C4-2B (cell line): ENCODE measurements around the gene ELOVL7.
"Not testable (repeated sequence)": the region's sequence is repeated elsewhere in the genome, so short reads cannot be mapped to it uniquely, and the experiment has no call there.

Source experiments
- H3K27ac ChIP-seq: fragments of 450-650 bp; 2 replicates; pipeline ENCODE4 v1.5.1; 2017
- CTCF ChIP-seq: fragments of 450-650 bp; conservative IDR thresholded peaks from 2 replicates; pipeline ENCODE4 v1.5.1; 2017; ENCODE audit warnings: mild to moderate bottlenecking
- ZFX ChIP-seq: fragments of 450-650 bp; IDR thresholded peaks from 2 replicates; pipeline ENCODE4 v1.6.1; 2017

ELOVL7 gene

GRCh38 chr5:60754495-60754894 lies 89.6 kb downstream of the ELOVL7 start:
- no peak overlapping the region for H3K27ac ChIP-seq
- no peak for TF ChIP-seq CTCF
- no peak for TF ChIP-seq ZFX

GRCh38 chr5:60744682-60745081 lies 99.4 kb downstream of the ELOVL7 start:
- no peak overlapping the region for H3K27ac ChIP-seq
- no peak for TF ChIP-seq CTCF
- no peak for TF ChIP-seq ZFX

- no peak for TF ChIP-seq ZFX
- TF ChIP-seq CTCF = no peak
Observed at GRCh38 chr5:60743511-60744314, 100.4 kb downstream of the ELOVL7 start.

GRCh38 chr5:60740322-60740721 lies 103.7 kb downstream of the ELOVL7 start:
- TF ChIP-seq CTCF (no peak), ZFX (no peak)
- no peak overlapping the region for H3K27ac ChIP-seq

More at GRCh38 chr5:60743511-60744314, 100.4 kb downstream of the ELOVL7 start:
- no peak overlapping the region for H3K27ac ChIP-seq

GRCh38 chr5:60738933-60739332 lies 105.1 kb downstream of the ELOVL7 start:
- no peak for TF ChIP-seq ZFX
- TF ChIP-seq CTCF = no peak
- H3K27ac ChIP-seq = no peak overlapping the region

GRCh38 chr5:60738461-60738860 lies 105.6 kb downstream of the ELOVL7 start:
- TF ChIP-seq ZFX = no peak
- no peak for TF ChIP-seq CTCF
- H3K27ac ChIP-seq = no peak overlapping the region

- not testable (repeated sequence) for H3K27ac ChIP-seq
Observed at GRCh38 chr5:60730858-60731257, 113.2 kb downstream of the ELOVL7 start.

GRCh38 chr5:60727033-60727679 lies 116.9 kb downstream of the ELOVL7 start:
- H3K27ac ChIP-seq = no peak overlapping the region
- TF ChIP-seq ZFX (no peak), CTCF (no peak)
